ENCODE measurements around the gene TAF1B. TPM values are rescaled to one million over a fixed set of nuclear protein-coding genes. Genes with fewer than 3 reads are reported as not detected.

Gene TAF1B
- total and polyA plus RNA-seq, 2 donors (not counting 3 experiments of a cell fraction or from before 2014, with no cell fraction given): 6.3 to 29.4 TPM

DNA sequence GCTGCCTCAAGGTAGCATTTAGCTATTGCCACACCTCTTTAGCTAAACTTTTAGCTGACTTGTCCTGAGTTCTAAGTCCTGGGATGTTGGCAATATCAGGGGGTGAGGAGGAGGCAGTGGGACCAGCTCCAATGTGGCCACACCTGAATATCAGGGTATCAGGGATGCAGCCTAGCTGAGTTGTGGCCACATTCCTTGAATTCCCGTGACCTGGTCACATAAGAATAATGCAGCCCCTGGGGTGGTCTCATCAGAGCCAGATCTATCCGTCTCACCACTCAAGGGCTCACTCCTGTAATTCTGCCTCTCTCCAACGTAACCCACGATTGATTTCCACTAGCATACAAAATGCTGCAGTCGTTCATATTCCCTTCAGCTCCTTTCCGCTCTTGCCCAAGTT is 11.6 kb upstream of the TAF1B start:
- no peak overlapping the region for H2AFZ ChIP-seq (ENCODE audit: low read depth, low read length)
- no TSS peak for BruUV-seq (replicated peaks)
- FAIRE-seq: no peak
- CTCF ChIA-PET: interaction anchor here (1.4 to 2.0 kb wide), 2 partner anchors 18 to 153 kb away, joined by 3 to 13 read pairs; no protein-coding TSS in a partner anchor
- no peak overlapping the region for H3K4me2 ChIP-seq (ENCODE audit: insufficient read depth, low read length)
- H3K4me1 ChIP-seq (ENCODE audit: control insufficient read depth, extremely low read depth, insufficient read depth, low read length): no peaks in the 10 kb centered on the region
- H3K9me1 ChIP-seq (replicated peaks; ENCODE audit: control insufficient read depth, extremely low read depth, insufficient read depth, low read length): no peaks in the 10 kb centered on the region
- H3K9me3 ChIP-seq (replicated peaks; ENCODE audit: control insufficient read depth, insufficient read depth, low read length): no peaks in the 10 kb centered on the region
- H3K27me3 ChIP-seq (ENCODE audit: control insufficient read depth in 2 of 2, insufficient read depth in 2 of 2, low read length in 2 of 2): peaks cover 11 to 15% of the 10 kb centered on the region in 2 experiments
- intact Hi-C loops (cut with micrococcal nuclease): no loop called here
- H3K36me3 ChIP-seq (ENCODE audit: control insufficient read depth in 2 of 2, extremely low read depth in 1 of 2, insufficient read depth in 2 of 2, low read length in 2 of 2): no peaks in the 10 kb centered on the region
- DNase-seq (ENCODE audit: low read depth, low spot score): no peak
- TF ChIP-seq MYC (IDR thresholded peaks at IDR 0.05; ENCODE audit: low read depth, low read length) (no peak), POLR2A (IDR thresholded peaks at IDR 0.05; ENCODE audit: low read depth, low read length) (no peak), FOS (IDR thresholded peaks at IDR 0.05; ENCODE audit: borderline replicate concordance, insufficient read depth, low read length) (no peak), GATA2 (IDR thresholded peaks at IDR 0.05; ENCODE audit: insufficient read depth, insufficient read length, low read depth, low read length) (no peak), JUN (IDR thresholded peaks at IDR 0.05; ENCODE audit: borderline replicate concordance, insufficient read depth, insufficient read length, low read depth) (no peak), EZH2 (IDR thresholded peaks at IDR 0.05; ENCODE audit: borderline replicate concordance, low read depth, low read length, severe bottlenecking) (no peak), POLR2AphosphoS5 (IDR thresholded peaks at IDR 0.05; ENCODE audit: insufficient read depth, low read depth, low read length) (no peak)
- TF ChIP-seq, protein P1, sequence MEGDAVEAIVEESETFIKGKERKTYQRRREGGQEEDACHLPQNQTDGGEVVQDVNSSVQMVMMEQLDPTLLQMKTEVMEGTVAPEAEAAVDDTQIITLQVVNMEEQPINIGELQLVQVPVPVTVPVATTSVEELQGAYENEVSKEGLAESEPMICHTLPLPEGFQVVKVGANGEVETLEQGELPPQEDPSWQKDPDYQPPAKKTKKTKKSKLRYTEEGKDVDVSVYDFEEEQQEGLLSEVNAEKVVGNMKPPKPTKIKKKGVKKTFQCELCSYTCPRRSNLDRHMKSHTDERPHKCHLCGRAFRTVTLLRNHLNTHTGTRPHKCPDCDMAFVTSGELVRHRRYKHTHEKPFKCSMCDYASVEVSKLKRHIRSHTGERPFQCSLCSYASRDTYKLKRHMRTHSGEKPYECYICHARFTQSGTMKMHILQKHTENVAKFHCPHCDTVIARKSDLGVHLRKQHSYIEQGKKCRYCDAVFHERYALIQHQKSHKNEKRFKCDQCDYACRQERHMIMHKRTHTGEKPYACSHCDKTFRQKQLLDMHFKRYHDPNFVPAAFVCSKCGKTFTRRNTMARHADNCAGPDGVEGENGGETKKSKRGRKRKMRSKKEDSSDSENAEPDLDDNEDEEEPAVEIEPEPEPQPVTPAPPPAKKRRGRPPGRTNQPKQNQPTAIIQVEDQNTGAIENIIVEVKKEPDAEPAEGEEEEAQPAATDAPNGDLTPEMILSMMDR (IDR thresholded peaks at IDR 0.05; ENCODE audit: extremely low read depth in 1 of 2, insufficient read depth in 1 of 2, low read depth in 1 of 2, low read length in 2 of 2): no peak
- TF ChIP-seq, protein P2, sequence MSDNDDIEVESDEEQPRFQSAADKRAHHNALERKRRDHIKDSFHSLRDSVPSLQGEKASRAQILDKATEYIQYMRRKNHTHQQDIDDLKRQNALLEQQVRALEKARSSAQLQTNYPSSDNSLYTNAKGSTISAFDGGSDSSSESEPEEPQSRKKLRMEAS (IDR thresholded peaks at IDR 0.05; ENCODE audit: insufficient read depth, insufficient read length): no peak
- H4K20me1 ChIP-seq (replicated peaks; ENCODE audit: control insufficient read depth, extremely low read depth, insufficient read depth, low read length): no peaks in the 10 kb centered on the region
- POLR2A ChIA-PET: no interaction called here
- no peak overlapping the region for H3K4me3 ChIP-seq (replicated peaks in 1 of 3; ENCODE audit: insufficient read depth in 1 of 3, low read depth in 1 of 3, low read length in 3 of 3)
- no peak overlapping the region for H3K27ac ChIP-seq (ENCODE audit: insufficient read depth, low read depth, low read length)
- no peak overlapping the region for H3K9ac ChIP-seq (replicated peaks; ENCODE audit: extremely low read depth, insufficient read depth, low read length)
- H3K79me2 ChIP-seq (ENCODE audit: control insufficient read depth, insufficient read depth, low read length): no peaks in the 10 kb centered on the region
- dilution Hi-C loops (cut with MboI; ENCODE audit: extremely low pct_ligation_motif_present, low sequenced_read_pairs): no loop called here

Data from endothelial cell of umbilical vein (primary cell).